Stimulated activated CD4-positive, alpha-beta T cell treated with anti-CD3 and anti-CD28 coated beads, Interleukin-1b, Interleukin-23, amount 100 ng/mL, for 1 hour (primary cell): ENCODE results near the gene UFD1.
"Not testable (repeated sequence)": the region's sequence is repeated elsewhere in the genome, so short reads cannot be mapped to it uniquely, and the experiment has no call there.

Source experiments
- DNase-seq, 2 donors: peaks; one replicate each; pipeline ENCODE4 v3.0.0-alpha.2; 2020; ENCODE audit warnings: low read depth in 2 of 2

UFD1 gene

DNA sequence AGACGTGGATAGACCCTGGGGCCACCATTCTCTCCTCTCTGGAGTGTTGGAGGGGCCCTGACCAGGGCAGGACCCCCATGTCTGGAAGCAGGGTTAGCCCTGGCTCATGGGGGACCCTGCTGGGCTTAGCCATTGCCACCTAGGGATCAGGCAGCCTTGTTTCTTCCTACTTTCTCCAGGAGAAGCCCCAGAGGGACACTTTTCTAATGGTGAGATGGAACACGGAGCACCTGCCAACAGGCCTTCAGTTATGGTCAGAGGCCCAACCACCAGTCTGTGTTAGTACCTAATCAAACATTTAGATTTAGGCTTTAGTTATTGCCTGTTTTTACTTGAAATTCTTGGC, 29.6 kb downstream of the UFD1 start:
- no peak for DNase-seq

GRCh38 chr22:19448739-19449421, 30.1 kb downstream of the UFD1 start:
- no peak for DNase-seq

DNA sequence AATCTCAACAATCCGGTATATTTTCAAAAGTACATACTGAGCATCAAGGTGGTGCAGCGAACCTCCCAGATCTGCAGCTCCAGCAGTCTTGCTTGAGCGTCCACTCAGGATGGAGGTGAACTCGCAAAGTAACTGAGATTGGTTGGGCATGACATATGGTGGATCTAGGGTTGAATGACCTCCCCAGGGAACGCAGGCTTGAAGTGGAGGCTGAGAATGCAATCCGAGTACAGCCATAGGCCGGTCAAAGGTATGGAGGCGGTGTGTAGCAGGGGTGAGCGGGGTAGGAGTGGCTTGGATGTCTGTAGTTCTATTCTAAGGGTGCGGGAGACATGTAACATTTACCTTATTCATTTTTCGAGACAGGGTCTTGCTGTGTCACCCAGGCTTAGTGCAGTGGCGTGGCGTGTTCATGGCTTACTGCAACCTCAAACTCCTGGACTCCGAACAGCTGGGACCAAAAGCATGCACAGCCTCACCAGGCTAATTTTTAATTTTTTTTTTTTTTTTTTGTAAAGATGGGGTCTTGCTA, 30.9 kb downstream of the UFD1 start:
- DNase-seq = no peak

DNA sequence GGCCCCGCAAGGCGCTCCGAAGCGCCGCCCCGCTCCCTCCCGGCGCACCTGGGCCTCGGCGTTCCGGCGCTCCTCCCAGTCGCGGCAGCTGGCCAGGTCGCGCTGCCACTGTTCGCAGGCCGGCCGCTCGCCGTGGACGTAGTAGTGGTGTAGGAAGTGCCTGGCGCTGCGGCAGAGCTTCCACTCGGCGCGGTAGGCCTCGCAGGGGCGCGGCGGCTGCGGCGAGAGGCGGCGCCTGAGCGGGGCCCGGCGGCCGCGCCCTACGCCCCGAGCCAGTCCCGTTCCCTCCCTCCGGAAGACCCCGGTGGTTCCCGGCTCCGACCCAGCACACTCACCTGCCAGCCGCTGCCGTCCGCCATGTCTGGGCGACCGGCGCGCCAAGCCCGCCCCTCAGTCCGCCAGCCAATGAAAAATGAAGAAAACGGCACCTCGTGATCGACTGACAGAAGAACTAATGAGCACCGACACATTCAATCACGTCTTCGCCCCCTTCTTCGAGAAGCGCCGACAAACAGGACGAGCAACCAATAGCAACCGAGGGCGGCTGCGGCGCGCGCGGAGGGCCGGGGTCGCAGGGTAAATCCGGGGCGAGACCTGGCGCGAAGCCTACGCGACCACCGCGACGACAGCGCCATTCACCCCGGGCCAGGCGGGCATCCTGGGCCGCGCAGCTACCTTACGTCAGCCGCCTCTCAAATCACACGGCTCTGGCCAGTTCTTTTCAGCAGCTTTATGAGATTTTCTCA, 31.5 kb downstream of the UFD1 start, which contains the start of gene C22orf39:
C22orf39 (minus strand) TSS at position 382 of the 746 bp plus-strand sequence; CDS start at position 359, 23 bp downstream.
- peak; percentile 62 to 71 for DNase-seq

- DNase-seq = no peak
These were observed 32.2 kb downstream of the UFD1 start for GRCh38 chr22:19446603-19447329.

DNA sequence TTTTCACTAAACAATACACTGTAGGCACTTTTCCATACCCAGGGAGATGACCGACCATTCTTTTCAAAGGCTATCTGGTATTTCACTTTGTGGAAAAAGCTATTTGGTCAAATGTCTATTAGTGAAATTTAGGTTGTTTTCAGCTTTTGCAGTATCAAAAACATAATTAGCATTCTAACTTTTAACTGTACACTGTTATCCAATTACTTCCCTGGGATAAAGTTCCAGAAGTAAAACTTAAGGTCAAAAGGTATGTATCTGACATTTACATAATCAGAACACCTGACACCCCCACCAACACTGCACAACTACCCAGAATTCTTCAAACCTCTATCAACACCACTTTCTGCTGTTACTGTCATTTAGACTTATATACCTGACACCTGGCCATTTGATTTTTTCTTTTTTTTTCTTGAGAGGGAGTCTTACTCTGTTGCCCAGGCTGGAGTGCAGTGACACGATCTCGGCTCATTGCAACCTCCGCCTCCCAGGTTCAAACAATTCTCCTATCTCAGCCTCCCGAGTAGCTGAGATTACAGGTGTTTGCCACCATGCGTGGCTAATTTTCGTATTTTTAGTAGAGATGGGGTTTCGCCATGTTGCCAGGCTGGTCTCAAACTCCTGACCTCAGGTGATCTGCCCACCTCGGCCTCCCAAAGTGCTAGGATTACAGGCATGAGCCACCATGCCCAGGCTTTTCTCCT, 33.6 kb downstream of the UFD1 start:
- not testable (repeated sequence) for DNase-seq

GRCh38 chr22:19443544-19444211, 35.3 kb downstream of the UFD1 start:
- DNase-seq = no peak

- DNase-seq = no peak
These were observed 36.8 kb downstream of the UFD1 start for GRCh38 chr22:19442166-19442565.

- no peak for DNase-seq
These were observed 38.4 kb downstream of the UFD1 start for GRCh38 chr22:19440411-19441195.

DNA sequence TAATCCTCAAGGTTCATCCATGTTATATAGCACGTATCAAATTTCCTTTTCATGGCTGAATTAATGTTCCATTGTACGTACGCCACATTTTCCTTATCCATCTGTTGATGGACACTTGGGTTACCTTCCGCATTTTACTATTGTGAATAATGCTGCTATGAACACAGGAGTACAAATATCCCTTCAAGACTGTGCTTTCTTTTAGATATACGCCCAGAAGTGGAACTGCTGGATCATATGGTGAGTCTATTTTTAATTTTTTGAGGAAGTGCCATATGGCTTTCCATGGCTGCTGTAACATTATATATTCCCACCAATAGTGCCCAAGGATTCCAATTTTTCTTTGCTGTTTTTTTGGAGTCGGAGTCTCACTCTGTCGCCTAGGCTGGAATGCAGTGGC, 40.7 kb downstream of the UFD1 start:
- DNase-seq = no peak

- not testable (repeated sequence) for DNase-seq
These were observed 42.4 kb downstream of the UFD1 start for GRCh38 chr22:19436444-19437161.

DNA sequence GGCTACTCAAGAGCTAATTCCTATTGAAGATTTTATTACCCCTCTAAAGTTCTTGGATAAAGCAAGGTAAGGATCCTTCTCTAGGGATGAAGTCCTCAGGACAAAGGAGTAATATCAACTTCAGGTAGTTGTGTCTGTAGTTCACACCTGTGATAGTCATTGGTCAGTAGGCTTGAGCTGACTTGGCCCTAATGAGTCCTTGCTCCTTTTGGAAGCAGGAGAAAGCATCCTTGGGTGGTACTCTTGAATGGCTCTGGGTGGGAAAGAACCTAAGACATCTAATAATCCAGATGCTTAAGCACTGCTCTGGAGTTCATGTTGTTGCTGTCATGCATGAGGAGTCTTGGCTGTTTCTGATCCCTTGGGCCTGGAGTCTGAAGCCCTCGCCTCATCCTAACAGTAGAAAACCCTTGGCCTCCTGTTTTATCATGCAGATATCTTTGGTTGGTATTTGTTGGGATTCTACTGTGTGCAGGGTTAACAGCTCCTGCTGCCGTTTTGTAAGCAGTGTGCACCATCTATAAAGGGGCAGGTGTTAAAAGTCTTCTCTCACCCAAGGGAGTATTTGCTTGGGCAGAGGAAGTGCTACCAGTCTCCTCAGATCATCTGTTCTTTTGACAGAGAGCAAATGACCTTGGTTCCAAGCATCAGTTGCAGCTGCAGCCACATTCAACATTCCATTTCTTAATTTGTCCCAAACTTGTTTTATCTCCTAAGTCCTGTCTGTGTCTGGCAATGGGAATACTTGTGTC, 44.0 kb downstream of the UFD1 start:
- no peak for DNase-seq

GRCh38 chr22:19434401-19434800, 44.6 kb downstream of the UFD1 start:
- DNase-seq = no peak

GRCh38 chr22:19432133-19432851, 46.7 kb downstream of the UFD1 start, which contains the start of gene MRPL40:
Gene MRPL40 (plus strand): TSS chr22:19432545. CDS start chr22:19432555, 10 bp downstream.
- DNase-seq = peak; percentile 59 to 73

DNA sequence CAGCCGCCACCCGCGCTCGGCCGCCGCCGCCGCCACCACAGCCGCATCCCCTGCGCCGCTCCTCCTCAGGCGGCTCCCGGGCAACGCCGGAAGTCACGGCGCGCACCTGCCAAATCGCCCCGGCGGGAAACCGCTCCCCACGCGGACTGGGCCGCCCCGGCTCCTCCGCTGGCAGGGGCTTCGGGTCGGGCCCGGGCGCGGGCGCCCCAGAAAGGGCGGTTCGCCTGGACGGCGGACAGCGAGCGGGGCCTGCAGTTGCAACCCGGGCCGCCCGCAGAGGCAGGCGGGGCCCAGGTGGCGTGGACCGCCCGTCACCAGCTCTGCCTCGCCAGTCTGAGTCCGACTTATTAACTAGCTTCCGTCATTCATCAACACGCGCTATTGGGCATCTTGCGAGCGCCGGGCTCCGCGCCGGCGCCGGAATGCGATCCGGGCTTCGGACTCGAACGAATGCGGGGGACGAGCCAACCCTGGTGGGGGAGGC, 47.3 kb downstream of the UFD1 start, which contains the start of gene HIRA:
HIRA (minus strand) TSS at position 85 of the 484 bp plus-strand sequence. CDS start 257 bp downstream, outside the sequence.
- DNase-seq = peak; percentile 63 to 81

DNA sequence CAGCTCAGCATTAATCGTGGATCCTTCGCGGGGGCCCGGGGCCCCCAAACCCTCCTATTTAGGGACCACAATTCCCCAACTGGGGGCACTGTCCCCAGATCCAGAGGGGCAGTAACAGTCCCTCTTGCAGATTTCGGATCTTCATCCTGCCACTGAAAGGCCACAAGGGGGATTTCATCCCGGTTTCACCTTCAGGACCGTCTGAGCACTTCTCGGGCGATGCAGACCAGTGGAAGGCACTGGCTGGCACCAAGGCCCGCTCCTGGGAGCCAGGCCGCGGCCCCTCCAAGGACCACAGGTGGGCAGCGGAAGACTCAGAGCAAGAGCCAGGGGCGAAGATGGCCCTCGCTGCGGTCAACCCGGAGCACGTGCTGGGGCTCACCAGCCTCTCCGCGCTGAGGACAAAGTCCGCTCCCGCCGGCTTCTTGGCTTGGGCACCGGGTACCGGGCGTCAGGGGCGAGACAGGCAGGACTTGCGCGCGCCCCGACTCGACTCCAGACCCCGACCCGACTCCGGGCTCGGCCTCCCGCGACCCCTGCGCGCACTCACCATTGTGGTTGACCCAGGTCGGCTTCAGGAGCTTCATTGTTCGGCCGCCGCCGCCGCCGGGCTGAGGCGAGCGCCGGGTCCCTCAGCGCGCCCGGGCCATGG, 48.0 kb downstream of the UFD1 start:
- no peak for DNase-seq
